SK-N-SH (cell line): ENCODE data around the gene FAM25C. TPM values are rescaled to one million over a fixed set of nuclear protein-coding genes. Genes with fewer than 3 reads are reported as not detected.
"Not testable (repeated sequence)": the region's sequence is repeated elsewhere in the genome, so short reads cannot be mapped to it uniquely, and the experiment has no call there.

Experiments
- CTCF ChIA-PET: fragments of 300-600, 350-600 bp; formaldehyde crosslinking; extraction: SDS; loops from one replicate; lab custom pipeline; 2021; lab: Yijun Ruan, JAX
- POLR2A ChIA-PET: fragments of 350-600 bp; sonication (Branson Sonifier 250); formaldehyde crosslinking; extraction: SDS; loops from one replicate; lab custom pipeline; 2020; ENCODE audit warnings: antibody characterized with exemption, inconsistent platforms; lab: Yijun Ruan, JAX
- DNase-seq: peaks from one replicate; pipeline ENCODE4 v3.0.0; 2012
- H2AFZ ChIP-seq: fragments of 200-600 bp; sonication (generic); 2 replicates; pipeline ENCODE4 v1.8.1; 2016; ENCODE audit warnings: antibody characterized with exemption, mild to moderate bottlenecking, low read depth
- H3F3A ChIP-seq: fragments of 200-600 bp; sonication (generic); replicated peaks from 2 replicates; pipeline ENCODE3; 2016; ENCODE audit warnings: antibody characterized with exemption, mild to moderate bottlenecking; ENCODE audit not compliant: insufficient read depth
- H3K27ac ChIP-seq, 2 experiments: fragments of 200-500 bp in 1 of 2; fragments of 200-600 bp in 1 of 2; sonication (Bioruptor generic) in 1 of 2; sonication (generic), shearing (Covaris generic) in 1 of 2; 2 replicates each; pipeline versions ENCODE4 v1.5.1 to v1.6.1; 2014 to 2016; ENCODE audit warnings: low read depth in 2 of 2, inconsistent platforms in 1 of 2, low read length in 1 of 2, mild to moderate bottlenecking in 1 of 2, mixed read lengths in 1 of 2
- H3K27me3 ChIP-seq: fragments of 200-600 bp; sonication (generic), shearing (Covaris generic); 2 replicates; pipeline ENCODE4 v1.6.1; 2016; ENCODE audit warnings: mixed run types; ENCODE audit not compliant: insufficient read depth
- H3K36me3 ChIP-seq, 2 experiments: fragments of 200-500 bp in 1 of 2; fragments of 200-600 bp in 1 of 2; sonication (Bioruptor generic) in 1 of 2; sonication (generic) in 1 of 2; replicated peaks in 1 of 2; 2 replicates each; pipeline versions ENCODE3 to v1.5.1; 2014 to 2016; ENCODE audit warnings: low read length in 1 of 2, mild to moderate bottlenecking in 1 of 2; ENCODE audit not compliant: insufficient read depth in 2 of 2, control insufficient read depth in 1 of 2
- H3K4me1 ChIP-seq, 2 experiments: fragments of 200-500 bp in 1 of 2; fragments of 200-600 bp in 1 of 2; sonication (Bioruptor generic) in 1 of 2; sonication (generic), shearing (Covaris generic) in 1 of 2; 2 replicates each; pipeline versions ENCODE4 v1.5.1 to v1.6.1; 2014 to 2016; ENCODE audit warnings: low read depth in 1 of 2, low read length in 1 of 2, mixed run types in 1 of 2; ENCODE audit not compliant: insufficient read depth in 2 of 2, control insufficient read depth in 1 of 2
- H3K4me2 ChIP-seq: fragments of 200-600 bp; sonication (generic), shearing (Covaris generic); 2 replicates; pipeline ENCODE4 v1.6.1; 2017; ENCODE audit warnings: mixed run types
- H3K4me3 ChIP-seq, 2 experiments: fragments of 200-500 bp in 1 of 2; fragments of 200-600 bp in 1 of 2; sonication (Bioruptor generic) in 1 of 2; sonication (generic), shearing (Covaris generic) in 1 of 2; 2 replicates each; pipeline versions ENCODE4 v1.5.1 to v1.8.1; 2014 to 2016; ENCODE audit warnings: low read depth in 2 of 2, inconsistent platforms in 1 of 2, low read length in 1 of 2, mild to moderate bottlenecking in 1 of 2, mixed read lengths in 1 of 2, moderate library complexity in 1 of 2
- H3K79me2 ChIP-seq: fragments of 200-600 bp; sonication (generic); 2 replicates; pipeline ENCODE4 v1.8.1; 2017; ENCODE audit warnings: mild to moderate bottlenecking; ENCODE audit not compliant: insufficient read depth
- H3K9ac ChIP-seq: fragments of 200-600 bp; sonication (generic); 2 replicates; pipeline ENCODE4 v1.6.1; 2017; ENCODE audit warnings: mixed run types
- H3K9me2 ChIP-seq: fragments of 200-600 bp; sonication (generic); 2 replicates; pipeline ENCODE4 v1.6.1; 2017; ENCODE audit warnings: mixed run types
- H3K9me3 ChIP-seq: fragments of 200-600 bp; sonication (generic); 2 replicates; pipeline ENCODE4 v1.6.1; 2017; ENCODE audit warnings: mixed run types, mild to moderate bottlenecking, moderate library complexity
- H4K20me1 ChIP-seq: fragments of 200-600 bp; sonication (generic); 2 replicates; pipeline ENCODE4 v1.6.1; 2017; ENCODE audit warnings: mild to moderate bottlenecking, mixed run types; ENCODE audit not compliant: insufficient read depth
- EP300 ChIP-seq, 2 experiments: IDR thresholded peaks; 2 replicates each; pipeline versions ENCODE4 v1.4.0 to v1.6.1; 2012; ENCODE audit warnings: borderline replicate concordance in 1 of 2, low read depth in 1 of 2, low read length in 1 of 2
- JUND ChIP-seq: IDR thresholded peaks from 2 replicates; pipeline ENCODE4 v1.4.0; 2012
- TCF12 ChIP-seq: IDR thresholded peaks from 2 replicates; pipeline ENCODE4 v1.4.0; 2012
- WGBS: methylation state at CpG from one replicate; pipeline ENCODE4 v1.1.6; 2017; ENCODE audit warnings: low lambda C conversion rate; 5-methylcytosine and 5-hydroxymethylcytosine counted together
- polyA plus RNA-seq, 3 experiments: library from polyadenylated mRNA; depleted of rRNA; stranded (reverse); fragments of >200 nt; gene quantifications; 2 replicates each; pipeline ENCODE4 v1.2.3, GENCODE V29; 2012
- TF ChIP-seq, protein P1 (sequence below): IDR thresholded peaks from 2 replicates; pipeline ENCODE4; 2012

The FAM25C gene
- polyA plus RNA-seq, 1 of the 3 experiments (the other 2 are of a cell fraction): not detected

DNA sequence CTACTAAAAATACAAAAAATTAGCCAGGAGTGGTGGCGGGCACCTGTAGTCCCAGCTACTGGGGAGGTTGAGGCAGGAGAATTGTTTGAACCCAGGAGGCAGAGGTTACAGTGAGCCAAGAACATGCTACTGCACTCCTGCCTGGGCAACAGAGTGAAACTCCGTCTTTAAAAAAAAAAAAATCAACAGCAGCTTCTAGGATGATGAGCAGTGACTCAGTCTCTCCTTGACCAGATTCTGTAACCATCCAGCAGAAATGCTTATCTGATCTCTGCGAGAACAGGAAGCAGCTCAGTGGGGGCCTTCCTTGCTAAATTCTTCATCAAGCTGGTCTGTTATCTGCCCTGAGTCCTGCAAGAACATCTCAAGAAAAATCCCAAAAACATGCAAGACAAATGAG is 5.5 kb downstream of the FAM25C start:
- H3F3A ChIP-seq, H3K27me3 ChIP-seq, CTCF ChIA-PET, H3K4me3 ChIP-seq, H3K79me2 ChIP-seq, H2AFZ ChIP-seq, H4K20me1 ChIP-seq, POLR2A ChIA-PET, DNase-seq, H3K4me1 ChIP-seq, H3K9me2 ChIP-seq, H3K9ac ChIP-seq, H3K9me3 ChIP-seq, H3K36me3 ChIP-seq, H3K4me2 ChIP-seq: not testable (repeated sequence)
- TF ChIP-seq EP300 (IDR thresholded peaks at IDR 0.05; ENCODE audit: borderline replicate concordance in 1 of 2, low read depth in 1 of 2, low read length in 1 of 2) (peak in 1 of 2 experiments; percentile 37; a peak in 1 of 4 replicates), TCF12 (peak; percentile 31; the same call in 1 of the 2 replicates), JUND (peak; percentile 17; the same call in 1 of the 2 replicates)
- TF ChIP-seq, protein P1, sequence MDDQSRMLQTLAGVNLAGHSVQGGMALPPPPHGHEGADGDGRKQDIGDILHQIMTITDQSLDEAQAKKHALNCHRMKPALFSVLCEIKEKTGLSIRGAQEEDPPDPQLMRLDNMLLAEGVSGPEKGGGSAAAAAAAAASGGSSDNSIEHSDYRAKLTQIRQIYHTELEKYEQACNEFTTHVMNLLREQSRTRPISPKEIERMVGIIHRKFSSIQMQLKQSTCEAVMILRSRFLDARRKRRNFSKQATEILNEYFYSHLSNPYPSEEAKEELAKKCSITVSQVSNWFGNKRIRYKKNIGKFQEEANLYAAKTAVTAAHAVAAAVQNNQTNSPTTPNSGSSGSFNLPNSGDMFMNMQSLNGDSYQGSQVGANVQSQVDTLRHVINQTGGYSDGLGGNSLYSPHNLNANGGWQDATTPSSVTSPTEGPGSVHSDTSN: peak; percentile 11; the same call in 1 of the 2 replicates
- 67% methylated on average over 1 of the region's 3 CpGs for WGBS
- peak overlapping the region in 1 of 2 experiments; percentile 50; a peak in 2 of 4 replicates for H3K27ac ChIP-seq

DNA sequence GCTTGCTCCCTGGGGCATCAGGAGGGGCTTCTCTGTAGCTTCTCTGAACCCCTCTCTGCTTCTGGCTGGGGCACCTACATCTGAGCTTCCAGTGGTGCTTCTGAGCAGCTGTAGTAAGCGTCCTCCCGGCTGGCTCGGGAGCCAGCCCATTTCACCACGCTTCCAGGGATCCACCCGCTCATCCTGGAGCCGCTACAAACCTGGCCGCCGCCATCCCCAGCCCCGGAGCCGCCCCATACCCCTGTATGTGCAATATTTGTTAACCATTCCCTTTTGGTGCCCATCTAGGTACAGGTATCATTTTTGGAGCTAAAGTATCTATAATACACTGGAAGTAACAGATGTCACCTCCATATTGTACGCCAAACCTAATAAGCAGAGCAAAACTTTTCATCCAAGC is 7.0 kb downstream of the FAM25C start:
- H3K4me3 ChIP-seq, H3K27ac ChIP-seq, DNase-seq, CTCF ChIA-PET, H3K79me2 ChIP-seq, H3K36me3 ChIP-seq, POLR2A ChIA-PET, H2AFZ ChIP-seq, H3K27me3 ChIP-seq, H3K9me2 ChIP-seq, H3K4me1 ChIP-seq, H3F3A ChIP-seq, H3K9ac ChIP-seq, H3K9me3 ChIP-seq, H4K20me1 ChIP-seq, H3K4me2 ChIP-seq: not testable (repeated sequence)
- WGBS: 97% methylated on average over 11 of the region's 11 CpGs

- H3F3A ChIP-seq, H3K9me3 ChIP-seq, CTCF ChIA-PET, DNase-seq, H4K20me1 ChIP-seq, H3K27ac ChIP-seq, POLR2A ChIA-PET, H3K9me2 ChIP-seq, H3K79me2 ChIP-seq, H3K36me3 ChIP-seq, H3K27me3 ChIP-seq, H3K9ac ChIP-seq, H3K4me1 ChIP-seq, H2AFZ ChIP-seq, H3K4me2 ChIP-seq, H3K4me3 ChIP-seq: not testable (repeated sequence)
- 91% methylated on average over 5 of the region's 12 CpGs for WGBS
These were observed 7.9 kb downstream of the FAM25C start for GRCh38 chr10:47991706-47992105.

GRCh38 chr10:47990097-47990496 is 9.5 kb downstream of the FAM25C start:
- H2AFZ ChIP-seq, H3K9ac ChIP-seq, POLR2A ChIA-PET, H3K4me2 ChIP-seq, DNase-seq, H3K9me3 ChIP-seq, H3K27me3 ChIP-seq, H3K79me2 ChIP-seq, H3K4me3 ChIP-seq, CTCF ChIA-PET, H3K9me2 ChIP-seq, H3K27ac ChIP-seq, H4K20me1 ChIP-seq, H3K36me3 ChIP-seq, H3F3A ChIP-seq, H3K4me1 ChIP-seq: not testable (repeated sequence)
- WGBS: no CpG with 5 or more reads among the region's 1 CpG

- CTCF ChIA-PET, H3K27me3 ChIP-seq, H3K4me2 ChIP-seq, DNase-seq, H3K9ac ChIP-seq, H3K9me2 ChIP-seq, H4K20me1 ChIP-seq, POLR2A ChIA-PET, H3K4me3 ChIP-seq, H3K36me3 ChIP-seq, H3K27ac ChIP-seq, H3F3A ChIP-seq, H3K4me1 ChIP-seq, H3K79me2 ChIP-seq, H3K9me3 ChIP-seq, H2AFZ ChIP-seq: not testable (repeated sequence)
- no CpG with 5 or more reads among the region's 4 CpGs for WGBS
These were observed 10.0 kb downstream of the FAM25C start for GRCh38 chr10:47989542-47989950.
